HUES6 (cell line): ENCODE results near the gene ACSF3.

ENCODE experiments used
- H3K27ac ChIP-seq: 2 replicates; pipeline ENCODE4 v1.7.0; 2013; ENCODE audit warnings: low read depth, mild to moderate bottlenecking, low read length, inconsistent platforms
- H3K27me3 ChIP-seq: 2 replicates; pipeline ENCODE4 v1.6.1; 2013; ENCODE audit warnings: low read length; ENCODE audit not compliant: control insufficient read depth, insufficient read depth
- H3K36me3 ChIP-seq: 2 replicates; pipeline ENCODE4 v1.6.1; 2013; ENCODE audit warnings: low read length; ENCODE audit not compliant: control insufficient read depth, insufficient read depth
- H3K4me1 ChIP-seq: 2 replicates; pipeline ENCODE4 v1.6.1; 2013; ENCODE audit warnings: low read length; ENCODE audit not compliant: control insufficient read depth, insufficient read depth
- H3K4me3 ChIP-seq: 2 replicates; pipeline ENCODE4 v1.5.1; 2013; ENCODE audit warnings: low read depth, low read length
- H3K9ac ChIP-seq: one replicate; pipeline ENCODE4 v1.6.1; 2013; ENCODE audit warnings: mild to moderate bottlenecking, low read length
- H3K9me3 ChIP-seq: 2 replicates; pipeline ENCODE4 v1.6.1; 2013; ENCODE audit warnings: low read depth, low read length; ENCODE audit not compliant: control insufficient read depth, insufficient read depth

Gene ACSF3

GRCh38 chr16:89050119-89050867 lies 43.4 kb upstream of the ACSF3 start:
- no peak overlapping the region for H3K9ac ChIP-seq
- peaks cover 26% of the 10 kb centered on the region; the same call in 1 of the 2 replicates for H3K27me3 ChIP-seq
- no peak overlapping the region for H3K4me3 ChIP-seq
- H3K36me3 ChIP-seq = no peaks in the 10 kb centered on the region
- H3K9me3 ChIP-seq = no peaks in the 10 kb centered on the region
- no peak overlapping the region for H3K27ac ChIP-seq
- H3K4me1 ChIP-seq = peaks cover 9% of the 10 kb centered on the region; the same call in 1 of the 2 replicates

- Histone ChIP-seq H3K9ac (no peak overlapping the region), H3K4me3 (no peak overlapping the region), H3K36me3 (no peaks in the 10 kb centered on the region), H3K27me3 (peaks cover 26% of the 10 kb centered on the region; the same call in 1 of the 2 replicates), H3K4me1 (peaks cover 9% of the 10 kb centered on the region; the same call in 1 of the 2 replicates), H3K9me3 (no peaks in the 10 kb centered on the region), H3K27ac (no peak overlapping the region)
These were observed 42.8 kb upstream of the ACSF3 start for GRCh38 chr16:89050868-89051311.

GRCh38 chr16:89051521-89052166 lies 42.0 kb upstream of the ACSF3 start:
- H3K27me3 ChIP-seq = peaks cover 25% of the 10 kb centered on the region; the same call in 1 of the 2 replicates
- H3K9me3 ChIP-seq = no peaks in the 10 kb centered on the region
- H3K9ac ChIP-seq = no peak overlapping the region
- no peaks in the 10 kb centered on the region for H3K36me3 ChIP-seq
- peaks cover 9% of the 10 kb centered on the region; the same call in 1 of the 2 replicates for H3K4me1 ChIP-seq
- no peak overlapping the region for H3K27ac ChIP-seq
- no peak overlapping the region for H3K4me3 ChIP-seq

- no peaks in the 10 kb centered on the region for H3K9me3 ChIP-seq
- H3K27me3 ChIP-seq = peaks cover 18% of the 10 kb centered on the region; the same call in 1 of the 2 replicates
- H3K27ac ChIP-seq = no peak overlapping the region
- no peaks in the 10 kb centered on the region for H3K36me3 ChIP-seq
- H3K4me3 ChIP-seq = no peak overlapping the region
- H3K9ac ChIP-seq = no peak overlapping the region
- H3K4me1 ChIP-seq = peaks cover 9% of the 10 kb centered on the region; the same call in 1 of the 2 replicates
These were observed 41.3 kb upstream of the ACSF3 start for GRCh38 chr16:89052191-89052889.

- peaks cover 5% of the 10 kb centered on the region; the same call in 1 of the 2 replicates for H3K4me1 ChIP-seq
- no peak overlapping the region for H3K9ac ChIP-seq
- no peak overlapping the region for H3K27ac ChIP-seq
- peaks cover 11% of the 10 kb centered on the region; the same call in 1 of the 2 replicates for H3K27me3 ChIP-seq
- no peak overlapping the region for H3K4me3 ChIP-seq
- no peaks in the 10 kb centered on the region for H3K9me3 ChIP-seq
- no peaks in the 10 kb centered on the region for H3K36me3 ChIP-seq
These were observed 40.5 kb upstream of the ACSF3 start for GRCh38 chr16:89052890-89053724.

- no peak overlapping the region for H3K27ac ChIP-seq
- H3K36me3 ChIP-seq = no peaks in the 10 kb centered on the region
- no peak overlapping the region for H3K9ac ChIP-seq
- no peaks in the 10 kb centered on the region; the same call in 1 of the 2 replicates for H3K4me1 ChIP-seq
- peaks cover 5% of the 10 kb centered on the region; the same call in 1 of the 2 replicates for H3K27me3 ChIP-seq
- no peak overlapping the region for H3K4me3 ChIP-seq
- no peaks in the 10 kb centered on the region for H3K9me3 ChIP-seq
These were observed 40.0 kb upstream of the ACSF3 start for GRCh38 chr16:89053725-89054029.

GRCh38 chr16:89054261-89054661 lies 39.4 kb upstream of the ACSF3 start:
- no peaks in the 10 kb centered on the region for H3K9me3 ChIP-seq
- no peak overlapping the region for H3K27ac ChIP-seq
- no peaks in the 10 kb centered on the region for H3K4me1 ChIP-seq
- H3K36me3 ChIP-seq = no peaks in the 10 kb centered on the region
- H3K4me3 ChIP-seq = no peak overlapping the region
- no peak overlapping the region for H3K9ac ChIP-seq
- H3K27me3 ChIP-seq = no peaks in the 10 kb centered on the region; the same call in 1 of the 2 replicates

GRCh38 chr16:89054714-89055113 lies 38.9 kb upstream of the ACSF3 start:
- Histone ChIP-seq H3K27me3 (no peaks in the 10 kb centered on the region; the same call in 1 of the 2 replicates), H3K4me1 (no peaks in the 10 kb centered on the region), H3K27ac (no peak overlapping the region), H3K4me3 (no peak overlapping the region), H3K9ac (no peak overlapping the region), H3K9me3 (no peaks in the 10 kb centered on the region), H3K36me3 (no peaks in the 10 kb centered on the region)

- H3K4me3 ChIP-seq = no peak overlapping the region
- no peaks in the 10 kb centered on the region; the same call in 1 of the 2 replicates for H3K27me3 ChIP-seq
- H3K4me1 ChIP-seq = no peaks in the 10 kb centered on the region
- H3K27ac ChIP-seq = no peak overlapping the region
- H3K9me3 ChIP-seq = no peaks in the 10 kb centered on the region
- H3K36me3 ChIP-seq = no peaks in the 10 kb centered on the region
- H3K9ac ChIP-seq = no peak overlapping the region
These were observed 38.3 kb upstream of the ACSF3 start for GRCh38 chr16:89055313-89055712.

GRCh38 chr16:89055894-89056555 lies 37.6 kb upstream of the ACSF3 start:
- Histone ChIP-seq H3K36me3 (no peaks in the 10 kb centered on the region), H3K9me3 (no peaks in the 10 kb centered on the region), H3K4me1 (no peaks in the 10 kb centered on the region), H3K27me3 (no peaks in the 10 kb centered on the region; the same call in 1 of the 2 replicates), H3K9ac (no peak overlapping the region), H3K27ac (no peak overlapping the region), H3K4me3 (no peak overlapping the region)
